Neural progenitor cell (in vitro differentiated cells): ENCODE results near the gene TRIM77.
"Not testable (repeated sequence)": the region's sequence is repeated elsewhere in the genome, so short reads cannot be mapped to it uniquely, and the experiment has no call there.

Experiments used
- EZH2phosphoT487 ChIP-seq: fragments of 200-600 bp; sonication (generic); IDR thresholded peaks from 2 replicates; pipeline ENCODE4 v1.6.1; 2017; ENCODE audit warnings: antibody characterized with exemption
- TF ChIP-seq, protein P1 (sequence below): fragments of 200-600 bp; sonication (generic); IDR thresholded peaks from 2 replicates; pipeline ENCODE4 v1.5.1; 2017; ENCODE audit warnings: antibody characterized with exemption, mild to moderate bottlenecking

DNA sequence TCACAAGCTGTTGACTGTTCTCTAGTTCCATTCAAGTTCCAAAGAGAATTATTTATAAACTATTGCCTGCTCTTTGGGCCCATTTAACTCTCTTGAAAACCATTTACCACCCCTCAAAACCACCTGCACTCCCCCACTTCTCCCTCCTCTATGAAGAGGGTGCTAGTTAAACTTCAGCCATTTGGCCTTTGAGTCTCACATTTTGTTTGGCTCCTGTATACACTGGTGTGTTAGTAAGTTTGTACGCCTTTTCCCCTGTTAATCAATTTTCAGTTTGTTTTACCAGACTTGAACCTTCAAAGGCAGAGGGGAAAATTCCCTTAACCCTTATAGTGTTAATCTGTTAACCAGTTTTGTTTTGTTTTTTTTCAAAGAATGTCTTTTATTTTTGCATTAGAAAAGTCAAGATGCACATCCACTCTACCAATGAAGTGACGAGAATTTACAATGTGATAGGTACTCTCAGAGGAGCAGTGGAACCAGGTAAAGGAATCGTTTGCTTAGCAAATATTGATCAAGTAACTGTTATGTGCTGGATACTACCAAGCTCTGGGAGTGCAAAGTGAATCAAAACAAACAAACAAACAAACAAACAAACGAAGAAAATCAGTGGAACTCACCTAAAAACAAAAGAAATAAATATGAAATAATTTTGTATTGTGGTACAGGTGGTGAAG lies 40.0 kb upstream of the TRIM77 start:
- TF ChIP-seq, protein P1, sequence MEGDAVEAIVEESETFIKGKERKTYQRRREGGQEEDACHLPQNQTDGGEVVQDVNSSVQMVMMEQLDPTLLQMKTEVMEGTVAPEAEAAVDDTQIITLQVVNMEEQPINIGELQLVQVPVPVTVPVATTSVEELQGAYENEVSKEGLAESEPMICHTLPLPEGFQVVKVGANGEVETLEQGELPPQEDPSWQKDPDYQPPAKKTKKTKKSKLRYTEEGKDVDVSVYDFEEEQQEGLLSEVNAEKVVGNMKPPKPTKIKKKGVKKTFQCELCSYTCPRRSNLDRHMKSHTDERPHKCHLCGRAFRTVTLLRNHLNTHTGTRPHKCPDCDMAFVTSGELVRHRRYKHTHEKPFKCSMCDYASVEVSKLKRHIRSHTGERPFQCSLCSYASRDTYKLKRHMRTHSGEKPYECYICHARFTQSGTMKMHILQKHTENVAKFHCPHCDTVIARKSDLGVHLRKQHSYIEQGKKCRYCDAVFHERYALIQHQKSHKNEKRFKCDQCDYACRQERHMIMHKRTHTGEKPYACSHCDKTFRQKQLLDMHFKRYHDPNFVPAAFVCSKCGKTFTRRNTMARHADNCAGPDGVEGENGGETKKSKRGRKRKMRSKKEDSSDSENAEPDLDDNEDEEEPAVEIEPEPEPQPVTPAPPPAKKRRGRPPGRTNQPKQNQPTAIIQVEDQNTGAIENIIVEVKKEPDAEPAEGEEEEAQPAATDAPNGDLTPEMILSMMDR: not testable (repeated sequence)
- not testable (repeated sequence) for TF ChIP-seq EZH2phosphoT487
